HepG2 (cell line): Measurements from ENCODE around the gene SIK3. TPM values are rescaled to one million over a fixed set of nuclear protein-coding genes. Genes with fewer than 3 reads are reported as not detected.

Experiments used
- polyA plus RNA-seq, 8 experiments: library from polyadenylated mRNA; depleted of rRNA in 3 of 8; stranded (reverse) in 7 of 8; unstranded in 1 of 8; fragments of >200 nt; fragmentation: Illumina TruSeq in 4 of 8; extraction: Trizol in 4 of 8; gene quantifications; 2 replicates each; pipeline versions ENCODE4 v1.2.1 to v1.2.3, GENCODE V29; 2011 to 2016; ENCODE audit warnings: low read depth in 4 of 8, missing spikeins in 1 of 8, mixed read lengths in 1 of 8; ENCODE audit not compliant: insufficient read depth in 1 of 8
- total RNA-seq, 5 experiments: library from RNA; depleted of rRNA; stranded (reverse); fragments of >200 nt; fragmentation: Illumina TruSeq; extraction: Trizol; gene quantifications; 2 replicates each; pipeline ENCODE4 v1.2.3, GENCODE V29; 2016; ENCODE audit warnings: low read depth in 1 of 5
- TF ChIP-seq, protein P1 (sequence below): sonication (generic); formaldehyde crosslinking; IDR thresholded peaks from one replicate; pipeline ENCODE4 v1.5.1; 2020; ENCODE audit warnings: mild to moderate bottlenecking, missing genetic modification reagents; ENCODE audit errors: not compliant biosample characterization
- TF ChIP-seq, protein P2 (sequence below): sonication (generic); formaldehyde crosslinking; IDR thresholded peaks from 2 replicates; pipeline ENCODE4 v1.4.0; 2020; ENCODE audit warnings: missing genetic modification reagents
- TF ChIP-seq, protein P3 (sequence below): sonication (generic); formaldehyde crosslinking; IDR thresholded peaks from 2 replicates; pipeline ENCODE4 v1.4.0; 2020; ENCODE audit warnings: mild to moderate bottlenecking, missing genetic modification reagents, borderline replicate concordance
- TF ChIP-seq, protein P4 (sequence below): sonication (generic); formaldehyde crosslinking; IDR thresholded peaks from 2 replicates; pipeline ENCODE4 v1.4.0; 2020; ENCODE audit warnings: mild to moderate bottlenecking, low read depth, missing genetic modification reagents

Gene SIK3
- total and polyA plus RNA-seq, 2 of the 13 experiments (the other 11 are each of a cell fraction or from before 2014, with no cell fraction given) = 5.7 to 9.8 TPM

DNA sequence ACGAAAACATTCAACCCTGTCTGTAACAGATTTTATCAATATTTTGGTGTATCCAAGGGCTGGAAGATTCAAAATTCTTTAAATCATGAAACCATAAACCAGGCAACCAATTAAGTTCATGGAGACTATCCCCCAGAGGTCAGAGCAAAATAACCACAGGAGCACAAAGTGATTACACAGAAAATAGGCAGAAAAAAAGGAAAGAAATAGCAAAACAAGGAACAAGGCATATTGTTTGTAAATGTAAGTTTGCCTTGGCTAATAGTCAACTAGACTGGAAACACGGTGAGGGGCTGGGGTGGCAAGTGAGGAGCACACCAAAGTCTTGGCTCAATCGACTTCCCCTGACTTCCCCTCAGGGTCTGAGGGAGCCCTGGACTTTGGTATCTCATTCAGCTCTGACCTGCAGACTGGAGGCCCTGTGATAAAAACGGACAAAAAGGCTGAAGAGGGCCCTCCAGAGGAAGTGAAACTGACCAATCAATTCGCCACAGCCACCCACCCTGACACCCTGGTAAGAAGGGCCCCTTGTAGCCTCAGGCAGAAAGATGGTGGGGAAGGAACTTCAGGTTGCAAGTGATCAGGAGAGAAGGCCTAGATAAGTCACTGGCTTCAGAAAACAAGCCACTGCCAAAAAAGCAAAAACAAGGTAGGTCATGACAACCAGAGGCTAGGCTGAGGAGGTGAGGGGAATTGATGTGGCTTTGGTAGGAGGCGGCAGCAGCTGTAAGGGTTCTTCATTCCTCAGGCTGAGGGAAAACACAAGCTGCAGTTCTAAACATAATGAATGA, 1.8 kb downstream of the SIK3 start (continued):
- TF ChIP-seq, protein P1, sequence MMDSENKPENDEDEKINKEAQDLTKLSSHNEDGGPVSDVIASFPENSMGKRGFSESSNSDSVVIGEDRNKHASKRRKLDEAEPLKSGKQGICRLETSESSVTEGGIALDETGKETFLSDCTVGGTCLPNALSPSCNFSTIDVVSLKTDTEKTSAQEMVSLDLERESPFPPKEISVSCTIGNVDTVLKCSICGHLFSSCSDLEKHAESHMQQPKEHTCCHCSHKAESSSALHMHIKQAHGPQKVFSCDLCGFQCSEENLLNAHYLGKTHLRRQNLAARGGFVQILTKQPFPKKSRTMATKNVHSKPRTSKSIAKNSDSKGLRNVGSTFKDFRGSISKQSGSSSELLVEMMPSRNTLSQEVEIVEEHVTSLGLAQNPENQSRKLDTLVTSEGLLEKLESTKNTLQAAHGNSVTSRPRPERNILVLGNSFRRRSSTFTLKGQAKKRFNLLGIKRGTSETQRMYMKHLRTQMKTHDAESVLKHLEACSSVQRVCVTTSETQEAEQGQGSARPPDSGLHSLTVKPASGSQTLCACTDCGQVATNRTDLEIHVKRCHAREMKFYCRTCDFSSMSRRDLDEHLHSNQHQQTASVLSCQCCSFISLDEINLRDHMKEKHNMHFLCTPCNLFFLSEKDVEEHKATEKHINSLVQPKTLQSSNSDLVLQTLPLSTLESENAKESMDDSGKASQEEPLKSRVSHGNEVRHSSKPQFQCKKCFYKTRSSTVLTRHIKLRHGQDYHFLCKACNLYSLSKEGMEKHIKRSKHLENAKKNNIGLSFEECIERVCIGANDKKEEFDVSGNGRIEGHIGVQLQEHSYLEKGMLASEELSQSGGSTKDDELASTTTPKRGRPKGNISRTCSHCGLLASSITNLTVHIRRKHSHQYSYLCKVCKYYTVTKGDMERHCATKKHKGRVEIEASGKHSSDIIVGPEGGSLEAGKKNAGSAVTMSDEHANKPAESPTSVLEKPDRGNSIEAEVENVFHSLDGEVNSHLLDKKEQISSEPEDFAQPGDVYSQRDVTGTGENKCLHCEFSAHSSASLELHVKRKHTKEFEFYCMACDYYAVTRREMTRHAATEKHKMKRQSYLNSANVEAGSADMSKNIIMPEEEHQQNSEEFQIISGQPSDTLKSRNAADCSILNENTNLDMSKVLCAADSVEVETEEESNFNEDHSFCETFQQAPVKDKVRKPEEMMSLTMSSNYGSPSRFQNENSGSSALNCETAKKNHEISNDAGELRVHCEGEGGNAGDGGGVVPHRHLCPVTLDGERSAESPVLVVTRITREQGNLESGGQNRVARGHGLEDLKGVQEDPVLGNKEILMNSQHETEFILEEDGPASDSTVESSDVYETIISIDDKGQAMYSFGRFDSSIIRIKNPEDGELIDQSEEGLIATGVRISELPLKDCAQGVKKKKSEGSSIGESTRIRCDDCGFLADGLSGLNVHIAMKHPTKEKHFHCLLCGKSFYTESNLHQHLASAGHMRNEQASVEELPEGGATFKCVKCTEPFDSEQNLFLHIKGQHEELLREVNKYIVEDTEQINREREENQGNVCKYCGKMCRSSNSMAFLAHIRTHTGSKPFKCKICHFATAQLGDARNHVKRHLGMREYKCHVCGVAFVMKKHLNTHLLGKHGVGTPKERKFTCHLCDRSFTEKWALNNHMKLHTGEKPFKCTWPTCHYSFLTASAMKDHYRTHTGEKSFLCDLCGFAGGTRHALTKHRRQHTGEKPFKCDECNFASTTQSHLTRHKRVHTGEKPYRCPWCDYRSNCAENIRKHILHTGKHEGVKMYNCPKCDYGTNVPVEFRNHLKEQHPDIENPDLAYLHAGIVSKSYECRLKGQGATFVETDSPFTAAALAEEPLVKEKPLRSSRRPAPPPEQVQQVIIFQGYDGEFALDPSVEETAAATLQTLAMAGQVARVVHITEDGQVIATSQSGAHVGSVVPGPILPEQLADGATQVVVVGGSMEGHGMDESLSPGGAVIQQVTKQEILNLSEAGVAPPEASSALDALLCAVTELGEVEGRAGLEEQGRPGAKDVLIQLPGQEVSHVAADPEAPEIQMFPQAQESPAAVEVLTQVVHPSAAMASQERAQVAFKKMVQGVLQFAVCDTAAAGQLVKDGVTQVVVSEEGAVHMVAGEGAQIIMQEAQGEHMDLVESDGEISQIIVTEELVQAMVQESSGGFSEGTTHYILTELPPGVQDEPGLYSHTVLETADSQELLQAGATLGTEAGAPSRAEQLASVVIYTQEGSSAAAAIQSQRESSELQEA (CRISPR knock-in tag) = no peak
- TF ChIP-seq, protein P2, sequence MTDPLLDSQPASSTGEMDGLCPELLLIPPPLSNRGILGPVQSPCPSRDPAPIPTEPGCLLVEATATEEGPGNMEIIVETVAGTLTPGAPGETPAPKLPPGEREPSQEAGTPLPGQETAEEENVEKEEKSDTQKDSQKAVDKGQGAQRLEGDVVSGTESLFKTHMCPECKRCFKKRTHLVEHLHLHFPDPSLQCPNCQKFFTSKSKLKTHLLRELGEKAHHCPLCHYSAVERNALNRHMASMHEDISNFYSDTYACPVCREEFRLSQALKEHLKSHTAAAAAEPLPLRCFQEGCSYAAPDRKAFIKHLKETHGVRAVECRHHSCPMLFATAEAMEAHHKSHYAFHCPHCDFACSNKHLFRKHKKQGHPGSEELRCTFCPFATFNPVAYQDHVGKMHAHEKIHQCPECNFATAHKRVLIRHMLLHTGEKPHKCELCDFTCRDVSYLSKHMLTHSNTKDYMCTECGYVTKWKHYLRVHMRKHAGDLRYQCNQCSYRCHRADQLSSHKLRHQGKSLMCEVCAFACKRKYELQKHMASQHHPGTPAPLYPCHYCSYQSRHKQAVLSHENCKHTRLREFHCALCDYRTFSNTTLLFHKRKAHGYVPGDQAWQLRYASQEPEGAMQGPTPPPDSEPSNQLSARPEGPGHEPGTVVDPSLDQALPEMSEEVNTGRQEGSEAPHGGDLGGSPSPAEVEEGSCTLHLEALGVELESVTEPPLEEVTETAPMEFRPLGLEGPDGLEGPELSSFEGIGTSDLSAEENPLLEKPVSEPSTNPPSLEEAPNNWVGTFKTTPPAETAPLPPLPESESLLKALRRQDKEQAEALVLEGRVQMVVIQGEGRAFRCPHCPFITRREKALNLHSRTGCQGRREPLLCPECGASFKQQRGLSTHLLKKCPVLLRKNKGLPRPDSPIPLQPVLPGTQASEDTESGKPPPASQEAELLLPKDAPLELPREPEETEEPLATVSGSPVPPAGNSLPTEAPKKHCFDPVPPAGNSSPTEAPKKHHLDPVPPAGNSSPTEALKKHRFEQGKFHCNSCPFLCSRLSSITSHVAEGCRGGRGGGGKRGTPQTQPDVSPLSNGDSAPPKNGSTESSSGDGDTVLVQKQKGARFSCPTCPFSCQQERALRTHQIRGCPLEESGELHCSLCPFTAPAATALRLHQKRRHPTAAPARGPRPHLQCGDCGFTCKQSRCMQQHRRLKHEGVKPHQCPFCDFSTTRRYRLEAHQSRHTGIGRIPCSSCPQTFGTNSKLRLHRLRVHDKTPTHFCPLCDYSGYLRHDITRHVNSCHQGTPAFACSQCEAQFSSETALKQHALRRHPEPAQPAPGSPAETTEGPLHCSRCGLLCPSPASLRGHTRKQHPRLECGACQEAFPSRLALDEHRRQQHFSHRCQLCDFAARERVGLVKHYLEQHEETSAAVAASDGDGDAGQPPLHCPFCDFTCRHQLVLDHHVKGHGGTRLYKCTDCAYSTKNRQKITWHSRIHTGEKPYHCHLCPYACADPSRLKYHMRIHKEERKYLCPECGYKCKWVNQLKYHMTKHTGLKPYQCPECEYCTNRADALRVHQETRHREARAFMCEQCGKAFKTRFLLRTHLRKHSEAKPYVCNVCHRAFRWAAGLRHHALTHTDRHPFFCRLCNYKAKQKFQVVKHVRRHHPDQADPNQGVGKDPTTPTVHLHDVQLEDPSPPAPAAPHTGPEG (CRISPR knock-in tag) = 0 out of 2 replicates have a peak, but pooled peaks have one; percentile 43
- TF ChIP-seq, protein P3, sequence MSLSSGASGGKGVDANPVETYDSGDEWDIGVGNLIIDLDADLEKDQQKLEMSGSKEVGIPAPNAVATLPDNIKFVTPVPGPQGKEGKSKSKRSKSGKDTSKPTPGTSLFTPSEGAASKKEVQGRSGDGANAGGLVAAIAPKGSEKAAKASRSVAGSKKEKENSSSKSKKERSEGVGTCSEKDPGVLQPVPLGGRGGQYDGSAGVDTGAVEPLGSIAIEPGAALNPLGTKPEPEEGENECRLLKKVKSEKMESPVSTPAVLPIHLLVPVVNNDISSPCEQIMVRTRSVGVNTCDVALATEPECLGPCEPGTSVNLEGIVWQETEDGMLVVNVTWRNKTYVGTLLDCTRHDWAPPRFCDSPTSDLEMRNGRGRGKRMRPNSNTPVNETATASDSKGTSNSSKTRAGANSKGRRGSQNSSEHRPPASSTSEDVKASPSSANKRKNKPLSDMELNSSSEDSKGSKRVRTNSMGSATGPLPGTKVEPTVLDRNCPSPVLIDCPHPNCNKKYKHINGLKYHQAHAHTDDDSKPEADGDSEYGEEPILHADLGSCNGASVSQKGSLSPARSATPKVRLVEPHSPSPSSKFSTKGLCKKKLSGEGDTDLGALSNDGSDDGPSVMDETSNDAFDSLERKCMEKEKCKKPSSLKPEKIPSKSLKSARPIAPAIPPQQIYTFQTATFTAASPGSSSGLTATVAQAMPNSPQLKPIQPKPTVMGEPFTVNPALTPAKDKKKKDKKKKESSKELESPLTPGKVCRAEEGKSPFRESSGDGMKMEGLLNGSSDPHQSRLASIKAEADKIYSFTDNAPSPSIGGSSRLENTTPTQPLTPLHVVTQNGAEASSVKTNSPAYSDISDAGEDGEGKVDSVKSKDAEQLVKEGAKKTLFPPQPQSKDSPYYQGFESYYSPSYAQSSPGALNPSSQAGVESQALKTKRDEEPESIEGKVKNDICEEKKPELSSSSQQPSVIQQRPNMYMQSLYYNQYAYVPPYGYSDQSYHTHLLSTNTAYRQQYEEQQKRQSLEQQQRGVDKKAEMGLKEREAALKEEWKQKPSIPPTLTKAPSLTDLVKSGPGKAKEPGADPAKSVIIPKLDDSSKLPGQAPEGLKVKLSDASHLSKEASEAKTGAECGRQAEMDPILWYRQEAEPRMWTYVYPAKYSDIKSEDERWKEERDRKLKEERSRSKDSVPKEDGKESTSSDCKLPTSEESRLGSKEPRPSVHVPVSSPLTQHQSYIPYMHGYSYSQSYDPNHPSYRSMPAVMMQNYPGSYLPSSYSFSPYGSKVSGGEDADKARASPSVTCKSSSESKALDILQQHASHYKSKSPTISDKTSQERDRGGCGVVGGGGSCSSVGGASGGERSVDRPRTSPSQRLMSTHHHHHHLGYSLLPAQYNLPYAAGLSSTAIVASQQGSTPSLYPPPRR (CRISPR knock-in tag) = no peak
- TF ChIP-seq, protein P4, sequence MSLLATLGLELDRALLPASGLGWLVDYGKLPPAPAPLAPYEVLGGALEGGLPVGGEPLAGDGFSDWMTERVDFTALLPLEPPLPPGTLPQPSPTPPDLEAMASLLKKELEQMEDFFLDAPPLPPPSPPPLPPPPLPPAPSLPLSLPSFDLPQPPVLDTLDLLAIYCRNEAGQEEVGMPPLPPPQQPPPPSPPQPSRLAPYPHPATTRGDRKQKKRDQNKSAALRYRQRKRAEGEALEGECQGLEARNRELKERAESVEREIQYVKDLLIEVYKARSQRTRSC = no peak
